Fibroblast of skin of scalp (primary cell): Measurements from ENCODE around the gene NPAS1. TPM values are rescaled to one million over a fixed set of nuclear protein-coding genes. Genes with fewer than 3 reads are reported as not detected.

Experiments
- DNase-seq: peaks from one replicate; pipeline ENCODE4 v3.0.0-alpha.2; 2013
- polyA plus RNA-seq, 2 experiments: library from polyadenylated mRNA; unstranded; fragments of 120-200 nt; gene quantifications; one replicate each; pipeline ENCODE4 v1.2.1, GENCODE V29; 2013; ENCODE audit not compliant: insufficient read length in 2 of 2

NPAS1 gene, protein sequence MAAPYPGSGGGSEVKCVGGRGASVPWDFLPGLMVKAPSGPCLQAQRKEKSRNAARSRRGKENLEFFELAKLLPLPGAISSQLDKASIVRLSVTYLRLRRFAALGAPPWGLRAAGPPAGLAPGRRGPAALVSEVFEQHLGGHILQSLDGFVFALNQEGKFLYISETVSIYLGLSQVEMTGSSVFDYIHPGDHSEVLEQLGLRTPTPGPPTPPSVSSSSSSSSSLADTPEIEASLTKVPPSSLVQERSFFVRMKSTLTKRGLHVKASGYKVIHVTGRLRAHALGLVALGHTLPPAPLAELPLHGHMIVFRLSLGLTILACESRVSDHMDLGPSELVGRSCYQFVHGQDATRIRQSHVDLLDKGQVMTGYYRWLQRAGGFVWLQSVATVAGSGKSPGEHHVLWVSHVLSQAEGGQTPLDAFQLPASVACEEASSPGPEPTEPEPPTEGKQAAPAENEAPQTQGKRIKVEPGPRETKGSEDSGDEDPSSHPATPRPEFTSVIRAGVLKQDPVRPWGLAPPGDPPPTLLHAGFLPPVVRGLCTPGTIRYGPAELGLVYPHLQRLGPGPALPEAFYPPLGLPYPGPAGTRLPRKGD
- 2.4 TPM for polyA plus RNA-seq (2013, experiment 1 of 2; ENCODE audit: insufficient read length)
- 2.9 TPM for polyA plus RNA-seq (2013, experiment 2 of 2; ENCODE audit: insufficient read length)

DNA sequence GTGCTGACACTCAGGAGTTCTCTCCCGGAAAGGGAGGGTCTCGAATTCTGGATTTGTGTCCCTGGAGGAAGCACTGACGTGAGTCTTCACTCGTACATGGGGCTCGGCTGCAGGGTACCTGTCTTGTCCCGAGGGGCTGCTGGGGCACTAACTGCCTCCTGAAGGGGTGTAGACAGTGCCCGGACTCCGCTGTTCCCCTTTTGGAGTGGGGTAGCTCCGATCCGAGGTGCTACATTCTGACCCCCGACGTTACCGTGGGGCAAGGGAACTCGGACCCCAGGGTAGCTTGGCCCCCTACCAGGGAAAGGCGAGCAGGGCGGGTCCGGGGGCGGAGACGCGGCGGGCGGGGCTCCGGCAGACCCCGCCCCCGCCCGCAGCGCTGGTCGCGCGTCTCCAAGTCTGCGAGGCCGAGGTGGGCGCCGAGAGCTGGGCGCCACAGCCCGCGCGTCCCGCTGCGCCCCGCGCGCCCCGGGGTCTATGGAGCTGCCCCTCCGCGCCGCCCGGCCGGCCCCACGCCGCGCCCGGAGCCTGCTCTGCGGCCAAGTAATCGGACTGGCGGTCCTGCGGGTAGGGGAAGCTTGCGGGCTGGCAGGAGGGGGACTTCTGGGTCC is at the start of gene NPAS1:
NPAS1 (plus strand) TSS at position 407 of the 611 bp plus-strand sequence. CDS start 1,211 bp downstream, outside the sequence.
- DNase-seq, result no peak

DNA sequence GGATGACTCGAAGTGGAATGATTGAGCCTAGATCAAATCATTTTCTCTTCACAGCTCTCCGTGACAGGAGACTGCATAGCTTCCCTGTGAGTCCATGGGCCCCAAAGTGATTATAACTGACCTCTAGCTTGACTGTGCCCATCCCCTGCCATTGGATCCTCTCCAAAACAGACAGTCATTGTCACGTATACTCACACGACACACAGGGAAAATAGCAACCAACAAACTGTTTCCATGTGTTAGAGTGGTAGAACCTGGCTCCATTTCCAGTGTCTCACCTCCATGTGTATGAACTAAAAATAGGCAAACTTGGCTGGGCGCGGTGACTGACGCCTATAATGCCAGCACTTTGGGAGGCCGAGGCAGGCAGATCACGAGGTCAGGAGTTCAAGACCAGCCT is 48.8 kb upstream of the NPAS1 start:
- DNase-seq, result peak; percentile 98

DNA sequence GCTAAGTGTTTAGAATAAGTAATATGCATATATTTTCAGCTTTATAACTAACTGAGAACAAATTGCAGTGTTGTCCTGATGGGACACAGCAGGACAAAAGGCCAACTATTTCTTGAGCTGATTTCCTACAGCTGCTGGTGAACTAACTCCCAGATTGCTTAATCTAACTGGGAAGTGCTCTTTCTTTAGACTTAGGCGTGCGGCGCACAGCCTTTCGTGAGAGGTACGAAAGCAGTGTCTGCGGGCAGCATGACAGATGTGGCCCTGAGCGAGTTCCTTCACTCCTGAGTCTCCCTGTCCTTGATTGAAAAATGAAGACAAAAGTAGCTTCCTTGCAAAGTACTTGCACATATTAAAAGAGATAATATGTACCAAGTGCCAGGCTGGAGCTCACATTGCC is 47.3 kb upstream of the NPAS1 start:
- DNase-seq, result no peak

DNA sequence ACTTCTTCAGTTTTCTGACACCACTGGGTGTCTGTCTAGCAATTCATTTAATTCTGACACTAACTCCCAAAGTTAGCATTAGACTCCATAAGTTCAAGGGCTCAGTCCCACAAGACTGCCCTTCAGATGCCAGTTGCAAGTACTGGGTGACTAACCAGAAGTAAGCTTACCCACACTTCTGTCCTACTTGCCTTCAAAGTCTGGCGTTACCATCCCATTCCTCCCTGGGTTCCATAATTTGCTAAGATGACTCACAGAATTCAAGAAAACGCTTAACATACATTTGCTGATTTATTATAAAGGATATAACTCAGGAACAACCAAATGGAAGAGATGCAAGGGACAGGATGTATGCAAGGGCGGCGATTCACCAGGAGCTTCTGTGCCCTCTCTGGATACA is 45.5 kb upstream of the NPAS1 start:
- peak; percentile 40 for DNase-seq

DNA sequence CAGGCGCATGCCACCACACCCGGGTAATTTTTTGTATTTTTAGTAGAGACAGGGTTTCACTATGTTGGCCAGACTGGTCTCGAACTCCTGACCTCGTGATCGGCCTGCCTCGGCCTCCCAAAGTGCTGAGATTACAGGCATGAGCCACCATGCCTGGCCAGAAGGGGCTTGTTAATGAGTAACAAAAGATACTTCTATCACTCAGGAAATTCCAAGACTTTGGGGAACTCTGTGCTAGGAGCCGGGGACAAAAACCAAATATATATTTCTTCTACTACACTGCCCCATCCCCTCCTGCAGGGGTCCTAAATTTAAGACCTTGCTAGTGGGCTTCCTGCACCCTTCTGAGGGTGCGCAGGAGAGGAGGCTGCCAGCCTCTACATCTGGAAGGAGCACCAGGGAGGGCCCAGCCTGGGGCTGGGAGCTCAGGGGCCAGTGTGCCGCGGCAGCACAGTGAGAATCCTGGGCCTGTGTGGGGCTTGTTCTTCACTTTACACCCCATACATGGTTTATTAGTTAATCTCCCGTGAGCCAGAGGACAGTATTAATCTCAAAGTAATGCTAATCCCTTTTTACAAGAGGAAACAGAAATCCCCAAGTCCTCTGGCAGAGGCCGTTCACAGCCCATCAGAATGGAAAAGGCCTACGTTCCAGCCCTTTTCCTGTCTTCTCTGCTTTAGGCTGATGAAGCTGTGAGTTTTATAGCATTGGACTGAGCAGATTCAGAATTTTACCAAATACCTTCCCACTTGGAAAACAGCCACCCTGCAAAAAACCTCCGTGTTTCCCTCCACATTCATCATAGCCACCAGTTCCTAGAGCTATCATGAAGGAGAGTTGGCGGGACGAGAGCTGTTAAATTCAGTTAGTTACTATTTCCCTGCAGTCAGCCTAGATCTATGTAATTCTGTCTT is 44.4 kb upstream of the NPAS1 start:
- peak; percentile 27 for DNase-seq

DNA sequence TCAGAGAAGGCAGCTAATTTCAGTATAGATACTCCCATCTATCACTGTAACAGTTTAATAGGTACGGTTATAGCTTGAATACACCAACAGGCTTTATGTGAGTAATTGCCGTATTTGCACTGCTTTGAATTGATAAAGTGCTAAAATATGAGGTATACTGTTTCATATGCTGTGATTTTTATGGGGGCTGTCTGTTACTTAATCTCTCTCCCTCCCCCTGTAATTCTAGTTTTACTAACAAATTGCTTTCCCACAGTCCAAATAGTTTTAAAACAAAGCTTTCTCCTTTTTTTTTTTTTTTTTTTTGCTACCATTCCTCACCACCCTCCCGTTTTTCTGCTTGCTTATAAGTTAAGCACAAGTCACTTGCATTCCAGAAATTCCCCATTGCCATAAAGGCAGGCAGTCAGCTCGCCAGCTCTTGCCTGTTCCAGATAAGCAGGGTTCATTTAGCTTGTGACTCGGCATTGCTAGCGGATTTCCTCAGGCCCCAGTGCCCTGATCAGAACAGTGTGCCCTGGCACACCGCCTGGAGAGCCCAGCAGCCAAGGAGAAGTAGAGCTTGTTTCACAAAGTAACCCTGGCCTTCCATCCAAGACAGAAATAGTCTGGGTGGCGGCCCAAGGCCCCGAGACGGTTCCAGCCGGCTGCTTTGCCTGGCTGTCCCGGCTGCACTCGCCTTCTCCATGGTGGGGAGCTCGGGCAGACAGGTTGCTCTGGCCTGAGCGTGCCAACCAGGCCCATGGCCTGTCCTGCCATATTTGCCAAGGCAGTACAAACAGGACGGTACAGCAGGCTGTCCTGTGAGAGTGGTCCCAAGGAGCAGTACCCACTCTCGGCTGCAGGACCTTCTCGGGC is 43.5 kb upstream of the NPAS1 start:
- DNase-seq, result peak; percentile 98

GRCh38 chr19:46976845-46977320 is 42.8 kb upstream of the NPAS1 start:
- DNase-seq, result peak; percentile 80

DNA sequence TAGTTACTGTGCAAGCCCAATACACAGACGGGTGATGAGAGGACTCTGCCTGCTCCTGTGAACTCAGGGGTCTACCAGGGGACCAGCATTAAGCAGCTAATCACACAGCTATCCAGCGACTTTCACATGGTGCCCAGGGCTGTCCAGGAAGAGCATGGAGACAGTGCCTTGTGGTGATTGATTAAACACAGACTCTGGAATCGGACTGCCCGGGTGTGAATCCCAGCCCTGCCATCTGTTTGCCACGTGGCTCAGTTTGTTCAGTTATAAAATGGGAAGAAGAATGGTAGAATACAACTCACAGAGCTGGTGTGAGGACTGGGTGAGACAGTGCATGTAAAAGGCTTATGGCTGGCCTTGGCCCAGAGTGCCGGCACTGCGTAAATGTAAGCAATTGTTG is 42.1 kb upstream of the NPAS1 start:
- no peak for DNase-seq

DNA sequence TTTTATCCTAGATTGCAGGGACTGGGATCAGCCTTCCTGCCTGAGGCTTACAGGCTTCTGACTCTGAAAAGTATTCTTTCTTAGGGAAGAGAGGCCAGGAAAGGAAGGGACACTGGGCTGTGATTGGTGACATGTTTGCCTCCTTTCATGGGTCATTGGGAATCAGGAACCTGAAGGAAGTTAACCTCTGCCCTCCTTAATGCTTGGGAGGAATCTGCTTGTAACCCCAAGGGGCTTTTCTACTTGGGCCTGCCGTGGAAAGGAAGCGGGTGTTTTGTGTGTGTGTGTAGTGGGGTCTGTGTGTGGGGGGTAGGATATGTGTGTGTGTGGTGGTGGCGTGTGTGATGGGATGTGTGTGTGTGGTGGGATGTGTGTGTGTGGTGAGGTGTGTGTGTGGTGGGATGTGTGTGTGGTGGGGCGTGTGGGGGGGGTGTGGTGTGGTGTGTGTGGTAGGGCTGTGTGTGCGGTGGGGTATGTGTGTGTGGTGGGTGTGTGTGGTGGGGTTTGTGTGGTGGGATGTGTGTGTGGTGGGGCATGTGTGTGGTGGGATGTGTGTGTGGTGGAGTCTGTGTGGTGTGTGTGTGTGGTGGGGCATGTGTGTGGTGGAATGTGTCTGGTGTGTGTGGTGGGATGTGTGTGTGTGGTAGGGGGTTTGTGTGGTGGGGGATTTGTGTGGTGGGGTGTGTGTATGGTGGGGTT is 41.3 kb upstream of the NPAS1 start:
- no peak for DNase-seq

DNA sequence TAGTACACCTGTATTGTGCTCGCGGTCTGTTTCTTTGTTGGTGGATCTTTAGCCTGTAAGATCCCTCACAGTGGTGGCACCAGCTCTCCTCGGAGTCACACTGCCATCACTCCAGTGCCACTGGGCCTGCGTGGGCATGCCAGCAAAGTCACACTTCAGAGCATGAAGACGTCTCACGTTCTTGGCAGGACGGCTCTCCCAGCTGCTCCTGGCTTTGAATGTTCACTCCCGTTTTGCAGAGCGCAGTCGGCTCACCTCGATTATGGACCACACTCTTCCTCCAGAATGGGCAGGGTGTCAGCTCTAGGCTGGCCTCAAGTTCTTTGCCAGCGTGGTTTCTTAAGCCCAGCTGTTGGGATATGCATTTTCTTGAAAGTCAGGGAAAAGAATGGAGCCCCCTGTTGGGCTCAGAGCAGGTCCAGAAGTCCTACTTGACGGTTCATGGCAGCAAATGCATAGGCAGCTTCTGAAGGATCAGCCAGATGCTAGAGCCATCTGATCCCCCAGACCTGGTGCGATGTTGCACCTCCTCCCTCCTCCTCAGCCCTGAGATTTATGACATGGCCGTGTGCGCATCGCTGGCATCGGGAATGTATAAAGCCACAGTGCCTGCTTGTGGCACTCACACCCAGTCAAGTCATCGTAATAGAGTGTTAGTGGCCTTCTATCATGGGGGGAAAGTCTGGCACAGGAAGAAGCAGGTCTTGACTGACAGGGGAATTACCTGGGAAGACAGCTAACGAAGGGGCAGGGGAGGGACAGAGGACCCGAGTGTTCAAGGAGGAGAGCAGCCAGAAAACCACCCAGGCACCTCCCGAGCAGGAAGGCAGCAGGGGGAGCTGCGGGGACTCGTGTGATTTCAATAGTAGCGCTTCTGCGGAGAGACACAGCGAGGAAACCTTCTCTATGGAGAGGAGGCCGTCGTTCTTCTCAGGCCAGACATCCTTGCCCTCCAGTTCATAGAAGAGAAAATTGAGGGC is 40.2 kb upstream of the NPAS1 start:
- DNase-seq, result no peak

DNA sequence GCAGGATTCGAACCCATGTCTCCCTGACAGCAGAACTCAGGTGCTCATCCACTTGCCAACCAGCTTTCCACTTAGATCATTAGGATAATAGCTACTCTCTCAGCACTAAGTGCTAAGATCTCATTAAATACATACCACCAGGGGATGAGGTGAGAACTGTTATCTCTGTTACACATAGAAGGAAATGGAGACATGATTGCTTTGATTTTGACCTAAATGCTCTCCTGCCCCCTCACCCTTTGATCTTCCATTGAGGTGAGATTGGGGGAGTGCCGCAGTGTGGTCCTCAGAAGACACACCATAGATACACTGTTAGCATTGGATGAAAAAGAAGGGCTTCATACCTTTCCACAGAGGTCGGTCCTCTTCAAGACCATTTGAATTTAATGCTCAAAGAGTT is 38.9 kb upstream of the NPAS1 start:
- no peak for DNase-seq

- no peak for DNase-seq
Measured at GRCh38 chr19:46981286-46981945, 38.2 kb upstream of the NPAS1 start.

DNA sequence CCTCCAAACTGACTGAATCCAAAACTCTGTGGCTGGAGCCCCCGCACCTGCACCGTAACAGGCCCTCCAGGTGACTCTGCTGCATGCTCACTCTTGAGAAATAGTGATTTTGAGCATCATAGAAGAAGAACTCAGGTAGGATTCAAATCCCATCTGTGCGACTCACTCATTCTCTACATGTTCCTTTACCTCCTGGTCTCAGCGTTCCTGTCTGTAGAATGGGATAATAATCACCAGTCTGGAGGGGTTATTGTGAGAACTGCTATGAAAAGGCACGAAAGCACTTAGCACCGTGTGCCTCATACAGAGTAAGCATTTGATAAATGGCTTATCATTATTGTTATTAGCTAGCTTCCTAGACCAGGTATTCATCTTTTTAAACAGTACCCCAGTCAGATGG is 36.5 kb upstream of the NPAS1 start:
- no peak for DNase-seq

GRCh38 chr19:46984077-46985010 is 35.3 kb upstream of the NPAS1 start:
- peak; percentile 62 for DNase-seq

GRCh38 chr19:46985542-46986415 is 33.9 kb upstream of the NPAS1 start:
- no peak for DNase-seq

- DNase-seq, result no peak
Measured at GRCh38 chr19:46988614-46989230, 30.9 kb upstream of the NPAS1 start.
